Vagina (tissue), 2 donors: ENCODE results near the gene CDIP1.

Experiments used
- POLR2A ChIP-seq, 2 donors: fragments of 450-650 bp; IDR thresholded peaks; one replicate each; pipeline ENCODE4 v1.6.1; 2017; ENCODE audit warnings: antibody characterized with exemption in 2 of 2, mild to moderate bottlenecking in 2 of 2, moderate library complexity in 2 of 2
- POLR2AphosphoS5 ChIP-seq, 2 donors: sonication (generic); formaldehyde crosslinking; IDR thresholded peaks; one replicate each; pipeline ENCODE4 v1.9.0; 2017; ENCODE audit warnings: antibody characterized with exemption in 2 of 2, mild to moderate bottlenecking in 2 of 2, low read depth in 1 of 2; ENCODE audit not compliant: insufficient read depth in 1 of 2
- TF ChIP-seq, protein P1 (sequence below), 3 experiments: fragments of 450-650 bp in 2 of 3; fragments of 200-600 bp in 1 of 3; sonication (generic) in 1 of 3; IDR thresholded peaks; one replicate each; pipeline ENCODE4 v1.5.1; 2017 to 2019; ENCODE audit warnings: antibody characterized with exemption in 3 of 3, mild to moderate bottlenecking in 2 of 3, moderate library complexity in 2 of 3

GRCh38 chr16:4499196-4499555, 39.4 kb downstream of the CDIP1 start:
- TF ChIP-seq, protein P1, sequence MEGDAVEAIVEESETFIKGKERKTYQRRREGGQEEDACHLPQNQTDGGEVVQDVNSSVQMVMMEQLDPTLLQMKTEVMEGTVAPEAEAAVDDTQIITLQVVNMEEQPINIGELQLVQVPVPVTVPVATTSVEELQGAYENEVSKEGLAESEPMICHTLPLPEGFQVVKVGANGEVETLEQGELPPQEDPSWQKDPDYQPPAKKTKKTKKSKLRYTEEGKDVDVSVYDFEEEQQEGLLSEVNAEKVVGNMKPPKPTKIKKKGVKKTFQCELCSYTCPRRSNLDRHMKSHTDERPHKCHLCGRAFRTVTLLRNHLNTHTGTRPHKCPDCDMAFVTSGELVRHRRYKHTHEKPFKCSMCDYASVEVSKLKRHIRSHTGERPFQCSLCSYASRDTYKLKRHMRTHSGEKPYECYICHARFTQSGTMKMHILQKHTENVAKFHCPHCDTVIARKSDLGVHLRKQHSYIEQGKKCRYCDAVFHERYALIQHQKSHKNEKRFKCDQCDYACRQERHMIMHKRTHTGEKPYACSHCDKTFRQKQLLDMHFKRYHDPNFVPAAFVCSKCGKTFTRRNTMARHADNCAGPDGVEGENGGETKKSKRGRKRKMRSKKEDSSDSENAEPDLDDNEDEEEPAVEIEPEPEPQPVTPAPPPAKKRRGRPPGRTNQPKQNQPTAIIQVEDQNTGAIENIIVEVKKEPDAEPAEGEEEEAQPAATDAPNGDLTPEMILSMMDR (IDR thresholded peaks at IDR 0.05) = no peak
- no peak for TF ChIP-seq POLR2A (IDR thresholded peaks at IDR 0.05)
- no peak for TF ChIP-seq POLR2AphosphoS5 (IDR thresholded peaks at IDR 0.05; ENCODE audit: insufficient read depth in 1 of 2, low read depth in 1 of 2)
